Chondrocyte (in vitro differentiated cells): ENCODE measurements around the gene CEP164. TPM values are rescaled to one million over a fixed set of nuclear protein-coding genes. Genes with fewer than 3 reads are reported as not detected.

Experiments
- DNase-seq: peaks from one replicate; pipeline ENCODE4 v3.0.0; 2021; ENCODE audit warnings: mixed read lengths, low spot score
- H3K27ac Mint-ChIP-seq: one replicate; pipeline ENCODE4 v1.8.0; 2021; ENCODE audit warnings: mild to moderate bottlenecking, moderate library complexity, mixed read lengths; ENCODE audit not compliant: unreplicated experiment
- H3K27me3 Mint-ChIP-seq: 2 replicates; pipeline ENCODE4 v1.8.0; 2021; ENCODE audit warnings: low read depth, mixed read lengths
- H3K36me3 Mint-ChIP-seq: 2 replicates; pipeline ENCODE4 v1.8.0; 2021; ENCODE audit warnings: low read depth, mixed read lengths
- H3K4me1 Mint-ChIP-seq: 2 replicates; pipeline ENCODE4 v1.8.0; 2021; ENCODE audit warnings: low read depth, mild to moderate bottlenecking, mixed read lengths
- H3K4me3 Mint-ChIP-seq: one replicate; pipeline ENCODE4 v1.8.0; 2021; ENCODE audit warnings: mild to moderate bottlenecking, moderate library complexity, mixed read lengths; ENCODE audit not compliant: unreplicated experiment
- H3K9me3 Mint-ChIP-seq: 2 replicates; pipeline ENCODE4 v1.8.0; 2021; ENCODE audit warnings: low read depth, mixed read lengths
- CTCF ChIP-seq: fragments of 200-600 bp; sonication (generic); IDR thresholded peaks from 2 replicates; pipeline ENCODE4 v1.5.0; 2021; ENCODE audit warnings: antibody characterized with exemption, mild to moderate bottlenecking, moderate library complexity
- total RNA-seq: library from RNA; stranded (reverse); gene quantifications from 3 replicates; pipeline ENCODE4 v1.2.1, GENCODE V29; 2021

The CEP164 gene
- total RNA-seq, 1 donor from 2014 or later, result 29.2 TPM

- H3K36me3 Mint-ChIP-seq, result peaks cover 47% of the 10 kb centered on the region
- DNase-seq, result no peak
- no peaks in the 10 kb centered on the region for H3K9me3 Mint-ChIP-seq
- no peak overlapping the region for H3K4me3 Mint-ChIP-seq
- no peak overlapping the region for H3K27ac Mint-ChIP-seq
- no peak for TF ChIP-seq CTCF
- no peaks in the 10 kb centered on the region for H3K4me1 Mint-ChIP-seq
- H3K27me3 Mint-ChIP-seq, result no peaks in the 10 kb centered on the region
Measured at GRCh38 chr11:117361432-117361831, 33.8 kb downstream of the CEP164 start.

DNA sequence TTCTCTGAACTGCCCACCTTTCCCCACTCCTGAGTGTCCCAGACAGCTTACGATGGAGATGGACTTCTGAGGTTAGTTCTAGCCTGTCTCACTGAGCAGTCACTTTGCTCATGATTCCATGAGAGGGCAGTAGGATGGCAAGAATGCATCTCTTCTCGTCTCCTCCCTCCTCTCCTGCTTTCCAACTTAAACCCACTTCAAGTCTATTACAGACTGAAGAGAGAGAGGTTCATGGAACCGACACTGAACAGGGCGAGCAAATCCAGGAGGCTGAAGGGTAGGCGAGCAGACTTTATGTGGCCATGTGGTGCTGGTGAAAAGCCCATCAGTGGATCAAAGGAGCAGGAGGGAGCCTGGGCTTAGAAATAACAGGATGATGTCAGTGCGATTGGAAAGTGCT, 38.6 kb downstream of the CEP164 start:
- no peak for DNase-seq
- no peaks in the 10 kb centered on the region for H3K9me3 Mint-ChIP-seq
- TF ChIP-seq CTCF, result no peak
- no peak overlapping the region for H3K4me3 Mint-ChIP-seq
- no peaks in the 10 kb centered on the region for H3K27me3 Mint-ChIP-seq
- H3K36me3 Mint-ChIP-seq, result peaks cover 46% of the 10 kb centered on the region
- H3K4me1 Mint-ChIP-seq, result no peaks in the 10 kb centered on the region
- H3K27ac Mint-ChIP-seq, result no peak overlapping the region

DNA sequence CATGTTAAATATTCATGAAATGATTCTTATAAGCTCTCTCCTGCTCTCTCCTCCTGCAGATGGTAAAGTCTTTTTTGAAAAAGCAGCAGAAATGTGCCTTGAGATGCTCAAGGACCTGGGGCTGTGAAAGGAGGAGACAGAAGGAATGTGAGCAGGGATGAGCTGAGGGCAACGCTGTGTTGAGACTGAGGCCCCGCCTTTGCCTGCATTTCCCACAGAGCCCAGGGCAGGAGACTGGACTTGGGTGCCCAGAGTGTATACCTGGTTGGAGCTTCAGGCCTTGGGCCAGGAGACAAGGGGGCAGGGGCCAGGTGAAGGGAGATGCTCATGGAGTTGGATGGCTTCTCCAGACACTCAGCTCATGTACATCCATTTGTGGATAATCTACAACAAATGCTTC, 39.2 kb downstream of the CEP164 start:
- Mint-ChIP-seq H3K4me1 (no peaks in the 10 kb centered on the region), H3K9me3 (no peaks in the 10 kb centered on the region), H3K27me3 (no peaks in the 10 kb centered on the region), H3K4me3 (no peak overlapping the region), H3K27ac (no peak overlapping the region), H3K36me3 (peaks cover 43% of the 10 kb centered on the region)
- no peak for TF ChIP-seq CTCF
- no peak for DNase-seq

GRCh38 chr11:117369534-117369933, 41.9 kb downstream of the CEP164 start:
- H3K4me3 Mint-ChIP-seq, result no peak overlapping the region
- no peaks in the 10 kb centered on the region for H3K9me3 Mint-ChIP-seq

GRCh38 chr11:117371453-117371852, 43.8 kb downstream of the CEP164 start:
- Mint-ChIP-seq H3K9me3 (no peaks in the 10 kb centered on the region), H3K36me3 (peaks cover 46% of the 10 kb centered on the region), H3K27me3 (no peaks in the 10 kb centered on the region), H3K27ac (no peak overlapping the region), H3K4me1 (no peaks in the 10 kb centered on the region), H3K4me3 (no peak overlapping the region)
- DNase-seq, result no peak
- TF ChIP-seq CTCF, result no peak

More at GRCh38 chr11:117369534-117369933, 41.9 kb downstream of the CEP164 start:
- TF ChIP-seq CTCF, result no peak
- no peak for DNase-seq
- Mint-ChIP-seq H3K4me1 (no peaks in the 10 kb centered on the region), H3K27ac (no peak overlapping the region), H3K36me3 (peaks cover 40% of the 10 kb centered on the region), H3K27me3 (no peaks in the 10 kb centered on the region)
